Pancreas (tissue), 10 donors: ENCODE measurements around the gene ATXN1. TPM values are rescaled to one million over a fixed set of nuclear protein-coding genes. Genes with fewer than 3 reads are reported as not detected.

Experiments
- ATAC-seq, 4 donors: fragments of 200-7000 bp; cut with Tn5 transposase; one replicate each; pipeline versions ENCODE4 v1.8.0 to v1.9.1; 2020; ENCODE audit warnings: mild to moderate bottlenecking in 4 of 4, moderate library complexity in 4 of 4
- DNase-seq, 6 donors: peaks; one replicate each; pipeline ENCODE4 v3.0.0-alpha.2; 2020
- FAIRE-seq: peaks from 2 replicates; lab custom pipeline; 2012; peaks lifted over from hg19 to GRCh38; lab: Jason Lieb, UNC
- H3K27ac ChIP-seq, 4 donors: fragments of 200-600 bp; sonication (generic); 1 replicate in 3 of 4; 2 replicates in 1 of 4; pipeline versions ENCODE4 v1.5.0 to v1.8.0; 2020
- H3K27me3 ChIP-seq, 4 donors: fragments of 200-600 bp; one replicate each; pipeline ENCODE4 v1.8.0; 2021
- H3K36me3 ChIP-seq, 3 donors: fragments of 200-600 bp; sonication (generic) in 1 of 3; one replicate each; pipeline versions ENCODE4 v1.5.0 to v1.8.0; 2020 to 2021
- H3K4me1 ChIP-seq, 3 donors: fragments of 200-600 bp; one replicate each; pipeline ENCODE4 v1.8.0; 2021
- H3K4me3 ChIP-seq, 4 donors: fragments of 200-600 bp; sonication (generic) in 2 of 4; one replicate each; pipeline versions ENCODE4 v1.5.0 to v1.8.0; 2020 to 2021
- H3K9me3 ChIP-seq, 4 donors: fragments of 200-600 bp; one replicate each; pipeline ENCODE4 v1.8.0; 2021
- CTCF ChIP-seq, 4 donors: fragments of 200-600 bp; sonication (generic) in 3 of 4; IDR thresholded peaks; one replicate each; pipeline versions ENCODE4 v1.5.0 to v1.8.0; 2021; ENCODE audit warnings: antibody characterized with exemption in 4 of 4
- WGBS, 2 donors: extraction: QIAGEN DNeasy Blood & Tissue Kit; methylation state at CpG; one replicate each; pipeline ENCODE4 v1.1.7; 2013; 5-methylcytosine and 5-hydroxymethylcytosine counted together
- intact Hi-C, 3 donors: fragments of 100-400 bp; cut with DNase I; formaldehyde crosslinking; loops; one replicate each; pipeline versions ENCODE4 v1.11.1 to v1.14.2; 2022
- polyA plus RNA-seq, 2 donors: library from polyadenylated mRNA; stranded (reverse); fragments of 200-250 nt; gene quantifications; one replicate each; pipeline ENCODE4 v1.2.3, GENCODE V29; 2013
- total RNA-seq, 6 donors: library from RNA; stranded (reverse); fragmentation: NEBNext Ultra II Directional in 4 of 6; extraction: Animal tissue kit (Norgen Biotek cat#: 25700) in 4 of 6; gene quantifications; one replicate each; pipeline versions ENCODE4 v1.2.1 to v1.2.4, GENCODE V29; 2021 to 2023
- donor health status: healthy with polysubstance abuse.
- donor health status: DM: no; HTN: no; CAD: no; lungs with moderate emphysema.
- donor health status: DM: no; HTN: no; CAD: no.
- donor health status: control.
- donor health status: control.
- donor health status: Bipolar disorder and iron deficiency.
- donor health status: DM: yes; HTN: yes; CAD: no.
- donor health status: DM: no; HTN: no; CAD: no.
- donor health status: DM: no; HTN: no; CAD: no.
- donor health status: DM: yes; HTN: yes; CAD: no.

The ATXN1 gene
- total and polyA plus RNA-seq, 8 donors: 4.9 to 38.6 (median 20.5) TPM

- intact Hi-C loops: no loop called here
- no peak for ATAC-seq
Measured at GRCh38 chr6:16518265-16518664, 243.0 kb downstream of the ATXN1 start.

GRCh38 chr6:16514249-16514648 lies 247.0 kb downstream of the ATXN1 start:
- peaks cover 0 to 10% (median 8%) of the 10 kb centered on the region in 3 donors for H3K4me1 ChIP-seq
- no peak for DNase-seq
- intact Hi-C loops: loop anchor here in 1 of 3 donors (5.0 kb wide), 1 partner anchor 253 kb away; no protein-coding TSS in a partner anchor
- peak in 2 of 4 donors; percentile 23 to 24 for TF ChIP-seq CTCF (IDR thresholded peaks at IDR 0.05)
- FAIRE-seq: no peak
- no peak overlapping the region for H3K4me3 ChIP-seq
- WGBS, 2 donors: 58 to 66% methylated on average over 8 of the region's 8 CpGs
- H3K36me3 ChIP-seq: no peaks in the 10 kb centered on the region
- H3K27me3 ChIP-seq: no peaks in the 10 kb centered on the region
- H3K27ac ChIP-seq: no peak overlapping the region
- H3K9me3 ChIP-seq: no peaks in the 10 kb centered on the region
- peak in 1 of 4 donors; percentile 35 for ATAC-seq

More at GRCh38 chr6:16518265-16518664, 243.0 kb downstream of the ATXN1 start:
- Histone ChIP-seq H3K27ac (no peak overlapping the region), H3K27me3 (no peaks in the 10 kb centered on the region), H3K4me3 (no peak overlapping the region), H3K36me3 (peaks cover 0 to 4% (median 0%) of the 10 kb centered on the region in 3 donors), H3K9me3 (no peaks in the 10 kb centered on the region), H3K4me1 (peaks cover 0 to 6% (median 0%) of the 10 kb centered on the region in 3 donors)
- DNase-seq (no peak), FAIRE-seq (no peak)
- no peak for TF ChIP-seq CTCF (IDR thresholded peaks at IDR 0.05)
- WGBS, 2 donors: 87 to 93% methylated on average over 5 of the region's 5 CpGs

GRCh38 chr6:16512544-16513290 lies 248.5 kb downstream of the ATXN1 start:
- H3K9me3 ChIP-seq: no peaks in the 10 kb centered on the region
- DNase-seq: no peak
- H3K4me1 ChIP-seq: peaks cover 0 to 10% (median 8%) of the 10 kb centered on the region in 3 donors
- no peak for ATAC-seq
- no peak overlapping the region for H3K4me3 ChIP-seq
- 90% methylated on average over 6 of the region's 6 CpGs for WGBS, 2 donors
- FAIRE-seq: no peak
- H3K27me3 ChIP-seq: no peaks in the 10 kb centered on the region
- no peak for TF ChIP-seq CTCF (IDR thresholded peaks at IDR 0.05)
- intact Hi-C loops: loop anchor here in 1 of 3 donors (5.0 kb wide), 1 partner anchor 255 kb away; no protein-coding TSS in a partner anchor
- no peaks in the 10 kb centered on the region for H3K36me3 ChIP-seq
- H3K27ac ChIP-seq: no peak overlapping the region

GRCh38 chr6:16511723-16512489 lies 249.4 kb downstream of the ATXN1 start:
- no peaks in the 10 kb centered on the region for H3K9me3 ChIP-seq
- no peak overlapping the region for H3K27ac ChIP-seq
- H3K4me3 ChIP-seq: no peak overlapping the region
- no peak for TF ChIP-seq CTCF (IDR thresholded peaks at IDR 0.05)
- H3K4me1 ChIP-seq: peaks cover 0 to 10% (median 8%) of the 10 kb centered on the region in 3 donors
- intact Hi-C loops: loop anchor here in 1 of 3 donors (5.0 kb wide), 1 partner anchor 255 kb away; no protein-coding TSS in a partner anchor
- no peaks in the 10 kb centered on the region for H3K27me3 ChIP-seq
- WGBS, 2 donors: 41% methylated on average over 10 of the region's 10 CpGs
- ATAC-seq (peak; percentile 66 to 94 (median 76)), DNase-seq (peak in 4 of 6 donors; percentile 29 to 55 (median 30)), FAIRE-seq (no peak)
- H3K36me3 ChIP-seq: no peaks in the 10 kb centered on the region
